ENCODE measurements around the gene MED12L.

DNA sequence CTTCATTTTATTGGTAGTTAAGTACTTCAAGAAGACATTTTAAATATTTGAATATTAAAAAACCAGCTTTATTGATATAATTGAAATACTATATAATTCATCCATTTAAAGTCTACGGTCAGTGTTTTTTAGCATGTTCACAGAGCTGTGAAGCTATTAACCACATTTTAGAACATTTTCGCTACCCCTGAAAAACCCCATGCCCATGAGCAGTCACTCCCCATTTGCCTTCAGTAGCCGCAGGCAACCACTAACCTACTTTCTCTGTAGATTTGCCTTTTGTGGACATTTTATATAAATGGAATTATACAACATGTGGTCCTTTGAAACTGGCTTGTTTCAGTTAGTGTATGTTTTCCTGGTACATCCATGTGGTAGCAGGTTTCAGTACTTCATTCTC, 61.8 kb downstream of the MED12L start:
- TF ChIP-seq, protein P1, sequence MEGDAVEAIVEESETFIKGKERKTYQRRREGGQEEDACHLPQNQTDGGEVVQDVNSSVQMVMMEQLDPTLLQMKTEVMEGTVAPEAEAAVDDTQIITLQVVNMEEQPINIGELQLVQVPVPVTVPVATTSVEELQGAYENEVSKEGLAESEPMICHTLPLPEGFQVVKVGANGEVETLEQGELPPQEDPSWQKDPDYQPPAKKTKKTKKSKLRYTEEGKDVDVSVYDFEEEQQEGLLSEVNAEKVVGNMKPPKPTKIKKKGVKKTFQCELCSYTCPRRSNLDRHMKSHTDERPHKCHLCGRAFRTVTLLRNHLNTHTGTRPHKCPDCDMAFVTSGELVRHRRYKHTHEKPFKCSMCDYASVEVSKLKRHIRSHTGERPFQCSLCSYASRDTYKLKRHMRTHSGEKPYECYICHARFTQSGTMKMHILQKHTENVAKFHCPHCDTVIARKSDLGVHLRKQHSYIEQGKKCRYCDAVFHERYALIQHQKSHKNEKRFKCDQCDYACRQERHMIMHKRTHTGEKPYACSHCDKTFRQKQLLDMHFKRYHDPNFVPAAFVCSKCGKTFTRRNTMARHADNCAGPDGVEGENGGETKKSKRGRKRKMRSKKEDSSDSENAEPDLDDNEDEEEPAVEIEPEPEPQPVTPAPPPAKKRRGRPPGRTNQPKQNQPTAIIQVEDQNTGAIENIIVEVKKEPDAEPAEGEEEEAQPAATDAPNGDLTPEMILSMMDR (conservative IDR thresholded peaks at IDR 0.05; ENCODE audit: low read length) = no peak
- TF ChIP-seq EZH2phosphoT487 (IDR thresholded peaks at IDR 0.05; ENCODE audit: borderline replicate concordance, low read depth, low read length) = no peak

All from OCI-LY7 (cell line).